Measurements from ENCODE around the gene PLEKHH1.

PLEKHH1 gene

DNA sequence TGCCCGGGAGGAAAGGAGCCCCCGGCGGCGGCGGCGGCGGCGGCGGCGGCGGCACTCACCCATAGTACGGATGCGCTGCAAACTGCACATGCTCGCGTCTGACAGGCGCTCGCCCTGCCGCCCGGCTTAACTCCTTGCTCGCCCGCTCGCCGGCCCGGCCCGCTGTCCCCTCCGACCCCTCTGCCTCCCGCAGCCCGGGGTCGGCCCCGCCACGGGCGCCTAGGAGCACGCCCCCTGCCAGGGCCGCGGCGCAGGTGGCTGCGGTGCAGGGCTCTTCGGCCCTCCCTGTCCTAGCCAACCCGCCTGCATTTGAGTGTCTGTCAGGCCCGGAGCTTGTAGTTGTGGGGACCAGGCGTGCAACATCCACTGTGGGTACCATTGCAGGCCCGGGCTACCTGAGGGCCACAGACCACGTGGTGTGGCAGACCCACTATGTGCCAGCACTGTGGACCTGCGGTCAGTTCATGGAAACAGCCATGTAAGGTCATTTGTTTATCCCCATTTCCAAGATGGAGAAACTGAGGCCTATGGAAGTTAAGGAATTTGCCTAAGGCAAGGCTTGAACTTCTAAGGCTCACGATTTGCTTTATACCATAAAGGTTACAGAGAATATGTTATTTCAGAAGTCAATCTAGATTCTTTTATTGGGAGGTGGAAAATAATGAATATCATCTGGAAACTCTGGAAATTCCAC is 17.6 kb upstream of the PLEKHH1 start:
- H3K27ac ChIP-seq = peak overlapping the region; percentile 56
- TF ChIP-seq, protein P1, sequence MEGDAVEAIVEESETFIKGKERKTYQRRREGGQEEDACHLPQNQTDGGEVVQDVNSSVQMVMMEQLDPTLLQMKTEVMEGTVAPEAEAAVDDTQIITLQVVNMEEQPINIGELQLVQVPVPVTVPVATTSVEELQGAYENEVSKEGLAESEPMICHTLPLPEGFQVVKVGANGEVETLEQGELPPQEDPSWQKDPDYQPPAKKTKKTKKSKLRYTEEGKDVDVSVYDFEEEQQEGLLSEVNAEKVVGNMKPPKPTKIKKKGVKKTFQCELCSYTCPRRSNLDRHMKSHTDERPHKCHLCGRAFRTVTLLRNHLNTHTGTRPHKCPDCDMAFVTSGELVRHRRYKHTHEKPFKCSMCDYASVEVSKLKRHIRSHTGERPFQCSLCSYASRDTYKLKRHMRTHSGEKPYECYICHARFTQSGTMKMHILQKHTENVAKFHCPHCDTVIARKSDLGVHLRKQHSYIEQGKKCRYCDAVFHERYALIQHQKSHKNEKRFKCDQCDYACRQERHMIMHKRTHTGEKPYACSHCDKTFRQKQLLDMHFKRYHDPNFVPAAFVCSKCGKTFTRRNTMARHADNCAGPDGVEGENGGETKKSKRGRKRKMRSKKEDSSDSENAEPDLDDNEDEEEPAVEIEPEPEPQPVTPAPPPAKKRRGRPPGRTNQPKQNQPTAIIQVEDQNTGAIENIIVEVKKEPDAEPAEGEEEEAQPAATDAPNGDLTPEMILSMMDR (conservative IDR thresholded peaks at IDR 0.05) = no peak; the same call in 1 of the 2 replicates
- peak; percentile 54; the same call in 1 of the 2 replicates for TF ChIP-seq ZFX (IDR thresholded peaks at IDR 0.05)

- no peak overlapping the region for H3K27ac ChIP-seq
- no peak for TF ChIP-seq ZFX (IDR thresholded peaks at IDR 0.05)
- TF ChIP-seq, protein P1 (conservative IDR thresholded peaks at IDR 0.05) = no peak
These were observed 16.4 kb upstream of the PLEKHH1 start for GRCh38 chr14:67516676-67517075.

DNA sequence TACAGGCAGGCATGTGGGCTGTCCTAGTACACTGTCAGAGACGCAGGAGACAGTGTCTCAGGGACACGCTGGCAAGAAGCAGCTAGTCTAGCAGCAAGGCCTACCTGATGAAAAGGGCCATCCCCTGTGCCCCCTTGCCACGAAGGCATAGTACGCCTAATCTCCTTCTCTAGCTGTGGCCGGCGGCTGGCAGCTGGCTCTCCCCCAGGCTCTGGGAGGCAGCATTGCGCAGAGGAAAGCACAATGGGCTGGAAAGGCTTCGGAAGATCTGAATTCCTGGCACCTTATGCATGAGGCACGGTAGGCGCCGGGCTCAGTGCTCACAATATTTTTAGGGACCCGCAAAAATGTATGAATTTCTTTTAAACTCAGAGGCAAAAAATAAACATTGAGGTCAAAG is 16.0 kb upstream of the PLEKHH1 start:
- TF ChIP-seq ZFX (IDR thresholded peaks at IDR 0.05) = no peak
- TF ChIP-seq, protein P1 (conservative IDR thresholded peaks at IDR 0.05) = no peak; the same call in 1 of the 2 replicates

GRCh38 chr14:67519406-67519805 is 13.7 kb upstream of the PLEKHH1 start:
- TF ChIP-seq, protein P1 (conservative IDR thresholded peaks at IDR 0.05) = no peak
- no peak for TF ChIP-seq ZFX (IDR thresholded peaks at IDR 0.05)
- no peak overlapping the region for H3K27ac ChIP-seq

More for the DNA sequence above, 16.0 kb upstream of the PLEKHH1 start:
- no peak overlapping the region for H3K27ac ChIP-seq

- no peak overlapping the region for H3K27ac ChIP-seq
- TF ChIP-seq, protein P1 (conservative IDR thresholded peaks at IDR 0.05) = no peak
- TF ChIP-seq ZFX (IDR thresholded peaks at IDR 0.05) = no peak
These were observed 12.6 kb upstream of the PLEKHH1 start for GRCh38 chr14:67520482-67520881.

- TF ChIP-seq, protein P1 (conservative IDR thresholded peaks at IDR 0.05) = no peak
- no peak for TF ChIP-seq ZFX (IDR thresholded peaks at IDR 0.05)
These were observed 10.8 kb upstream of the PLEKHH1 start for GRCh38 chr14:67522270-67522669.

DNA sequence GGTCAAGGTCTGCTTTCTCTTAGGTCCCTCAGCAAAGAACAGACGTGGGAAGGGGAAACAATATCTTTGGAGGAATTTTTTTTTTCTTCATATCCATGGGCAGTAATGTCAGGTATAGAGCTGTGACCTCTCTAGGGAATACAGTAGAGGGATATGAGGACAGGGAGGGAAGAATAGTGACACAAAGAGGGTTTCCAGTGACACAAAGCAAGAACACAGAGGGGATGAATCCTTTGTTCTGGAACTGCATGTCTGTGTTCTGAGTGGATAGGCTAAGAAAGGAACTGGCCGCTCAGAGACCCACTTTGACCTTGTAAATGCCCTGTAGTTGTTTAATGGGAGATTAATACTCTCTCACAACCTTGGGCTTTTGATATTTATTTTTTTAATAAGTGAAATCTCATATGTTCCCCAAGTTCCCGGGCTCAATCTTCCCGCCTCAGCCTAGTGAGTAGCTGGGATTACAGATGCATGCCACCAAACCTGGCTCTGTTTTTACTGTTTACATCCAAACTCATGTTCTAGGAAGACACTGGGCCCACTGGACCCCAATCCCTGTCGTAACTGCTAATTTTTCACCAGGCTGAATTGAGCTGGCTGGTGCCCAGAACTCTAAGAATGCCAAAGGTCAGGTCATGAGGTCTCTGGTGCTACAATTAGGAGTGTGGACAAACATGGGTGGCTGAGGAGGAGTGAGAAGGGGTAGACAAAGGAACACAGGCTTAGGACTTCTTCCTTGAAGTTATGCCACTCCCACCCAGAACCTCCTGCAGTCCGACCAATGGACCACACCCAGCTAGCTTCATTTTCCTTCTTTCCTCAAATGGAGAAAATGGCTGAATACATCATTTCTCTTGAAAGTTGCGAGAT is 9.1 kb upstream of the PLEKHH1 start:
- H3K27ac ChIP-seq = no peak overlapping the region

More at GRCh38 chr14:67522270-67522669, 10.8 kb upstream of the PLEKHH1 start:
- H3K27ac ChIP-seq = no peak overlapping the region

More for the DNA sequence above, 9.1 kb upstream of the PLEKHH1 start:
- TF ChIP-seq, protein P1 (conservative IDR thresholded peaks at IDR 0.05) = no peak
